Measurements from ENCODE around the gene SCARF2.

GRCh38 chr22:20424568-20424931 is 13.1 kb downstream of the SCARF2 start:
- no peak for TF ChIP-seq CTCF (IDR thresholded peaks at IDR 0.05)
- no peak for TF ChIP-seq POLR2A (IDR thresholded peaks at IDR 0.05)
